HUES64 (cell line): ENCODE measurements around the gene LAS1L. TPM values are rescaled to one million over a fixed set of nuclear protein-coding genes. Genes with fewer than 3 reads are reported as not detected.
"Not testable (repeated sequence)": the region's sequence is repeated elsewhere in the genome, so short reads cannot be mapped to it uniquely, and the experiment has no call there.

Experiments used
- H3K27ac ChIP-seq: 2 replicates; pipeline ENCODE4 v1.7.0; 2013; ENCODE audit warnings: low read depth, low read length, inconsistent platforms
- H3K27me3 ChIP-seq: 2 replicates; pipeline ENCODE4 v1.6.1; 2013; ENCODE audit warnings: mild to moderate bottlenecking, low read length; ENCODE audit not compliant: insufficient read depth
- H3K36me3 ChIP-seq: 2 replicates; pipeline ENCODE4 v1.6.1; 2013; ENCODE audit warnings: mild to moderate bottlenecking, low read length; ENCODE audit not compliant: insufficient read depth
- H3K4me1 ChIP-seq: 2 replicates; pipeline ENCODE4 v1.6.1; 2013; ENCODE audit warnings: mild to moderate bottlenecking, low read length, moderate library complexity; ENCODE audit not compliant: insufficient read depth
- H3K4me3 ChIP-seq: 2 replicates; pipeline ENCODE4 v1.5.1; 2013; ENCODE audit warnings: mild to moderate bottlenecking, low read length, moderate library complexity
- H3K9ac ChIP-seq: 2 replicates; pipeline ENCODE4 v1.6.1; 2013; ENCODE audit warnings: mild to moderate bottlenecking, low read depth, low read length
- H3K9me3 ChIP-seq: 2 replicates; pipeline ENCODE4 v1.6.1; 2013; ENCODE audit warnings: low read depth, low read length; ENCODE audit not compliant: insufficient read depth
- WGBS: fragments of 150-250, 120-280 bp; methylation state at CpG from one replicate; pipeline ENCODE4 v1.1.7; 2013; ENCODE audit warnings: missing lambda C conversion rate; 5-methylcytosine and 5-hydroxymethylcytosine counted together
- polyA plus RNA-seq, 2 experiments: library from polyadenylated mRNA; stranded (reverse); fragments of 50-300 nt; gene quantifications; one replicate each; pipeline ENCODE4 v1.2.3, GENCODE V29; 2013

Gene LAS1L
- polyA plus RNA-seq (2013, experiment 1 of 2) = 40.9 TPM
- polyA plus RNA-seq (2013, experiment 2 of 2) = 41.2 TPM

DNA sequence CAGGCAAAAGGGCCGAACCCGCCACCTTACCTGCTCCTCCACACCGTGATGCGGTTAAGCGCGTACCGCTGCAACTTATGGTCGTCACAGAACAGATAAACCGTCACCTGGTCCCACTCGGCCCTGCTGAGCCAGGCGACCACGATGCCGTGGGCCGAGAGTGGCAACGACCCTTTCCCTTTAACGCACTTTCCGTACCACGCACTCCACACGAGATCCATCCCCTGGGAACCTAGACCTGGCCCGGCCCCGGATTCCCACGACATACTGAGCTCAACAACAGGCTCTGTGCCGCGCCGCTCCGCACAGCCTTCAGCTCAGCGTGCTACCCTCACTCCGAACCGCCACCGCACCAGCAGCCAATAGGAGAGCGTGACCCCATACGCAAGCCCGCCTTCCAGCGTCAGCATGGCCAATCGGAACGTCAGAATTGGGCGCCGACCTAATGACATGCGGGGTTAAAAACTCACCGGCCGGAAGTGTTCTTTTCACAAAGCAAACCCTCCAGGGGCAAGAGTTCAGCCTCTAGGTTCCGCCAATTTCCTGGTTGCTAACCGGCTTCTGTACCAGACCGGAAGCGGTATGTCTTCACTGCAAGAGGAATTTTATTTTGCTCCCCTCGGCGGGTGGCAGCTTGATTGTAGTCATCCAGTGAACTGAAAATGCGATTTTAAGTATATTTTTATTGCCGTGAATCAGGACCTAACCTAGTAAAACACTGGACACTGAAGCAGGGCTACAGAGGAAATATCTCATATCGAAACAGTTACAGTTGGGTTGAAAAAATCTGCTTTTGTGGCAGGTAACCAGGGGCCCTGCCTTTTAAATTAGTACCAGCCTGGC lies at the start of gene LAS1L:
Gene LAS1L, minus strand, starts transcription at position 338 of the 843 bp plus-strand sequence. Its CDS starts 72 bp downstream, at position 266.
- Histone ChIP-seq H3K4me1 (no peaks in the 10 kb centered on the region), H3K36me3 (peaks cover 24% of the 10 kb centered on the region), H3K9ac (peak within 1 kb of the TSS; percentile 87), H3K9me3 (no peaks in the 10 kb centered on the region), H3K27ac (peak within 1 kb of the TSS; percentile 52), H3K27me3 (no peaks in the 10 kb centered on the region), H3K4me3 (peak within 1 kb of the TSS; percentile 96)
- 2% methylated on average over 50 of the region's 50 CpGs for WGBS

DNA sequence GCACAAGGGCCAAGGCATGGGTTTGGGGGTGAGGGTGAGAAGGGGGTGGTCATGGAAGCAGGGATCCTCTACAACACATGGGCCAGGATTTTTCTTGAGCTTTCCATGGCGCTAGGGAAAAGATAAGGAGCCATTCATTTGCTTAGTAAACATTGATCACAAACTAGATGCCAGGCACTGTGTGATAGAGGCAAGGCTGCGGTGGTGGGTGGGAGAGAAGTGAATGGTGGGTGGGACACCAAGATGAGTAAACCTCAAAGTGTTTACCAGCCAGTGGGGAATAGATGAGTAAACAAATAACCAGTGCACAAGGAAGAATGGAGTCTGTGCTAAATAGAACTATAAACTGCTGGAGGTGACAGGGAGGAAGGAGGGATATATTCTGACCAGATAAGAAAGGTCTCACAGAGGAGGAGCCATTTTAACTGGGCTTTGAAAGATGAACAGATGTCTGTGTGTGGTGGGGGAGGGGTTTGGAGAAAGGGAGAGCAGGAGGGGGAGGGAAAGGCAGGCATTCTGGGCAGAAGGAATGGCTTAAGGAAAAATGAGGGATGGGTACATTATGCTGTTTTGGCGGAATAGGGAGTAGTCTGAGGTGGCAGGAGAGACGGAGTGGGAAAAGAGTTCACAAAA lies 48.0 kb upstream of the LAS1L start:
- Histone ChIP-seq H3K9me3 (no peaks in the 10 kb centered on the region), H3K9ac (no peak overlapping the region), H3K4me1 (peaks cover 4% of the 10 kb centered on the region; the same call in 1 of the 2 replicates), H3K27ac (no peak overlapping the region), H3K36me3 (no peaks in the 10 kb centered on the region), H3K27me3 (no peaks in the 10 kb centered on the region), H3K4me3 (no peak overlapping the region)
- whole genome bisulfite sequencing = 75% methylated on average over 4 of the region's 4 CpGs

DNA sequence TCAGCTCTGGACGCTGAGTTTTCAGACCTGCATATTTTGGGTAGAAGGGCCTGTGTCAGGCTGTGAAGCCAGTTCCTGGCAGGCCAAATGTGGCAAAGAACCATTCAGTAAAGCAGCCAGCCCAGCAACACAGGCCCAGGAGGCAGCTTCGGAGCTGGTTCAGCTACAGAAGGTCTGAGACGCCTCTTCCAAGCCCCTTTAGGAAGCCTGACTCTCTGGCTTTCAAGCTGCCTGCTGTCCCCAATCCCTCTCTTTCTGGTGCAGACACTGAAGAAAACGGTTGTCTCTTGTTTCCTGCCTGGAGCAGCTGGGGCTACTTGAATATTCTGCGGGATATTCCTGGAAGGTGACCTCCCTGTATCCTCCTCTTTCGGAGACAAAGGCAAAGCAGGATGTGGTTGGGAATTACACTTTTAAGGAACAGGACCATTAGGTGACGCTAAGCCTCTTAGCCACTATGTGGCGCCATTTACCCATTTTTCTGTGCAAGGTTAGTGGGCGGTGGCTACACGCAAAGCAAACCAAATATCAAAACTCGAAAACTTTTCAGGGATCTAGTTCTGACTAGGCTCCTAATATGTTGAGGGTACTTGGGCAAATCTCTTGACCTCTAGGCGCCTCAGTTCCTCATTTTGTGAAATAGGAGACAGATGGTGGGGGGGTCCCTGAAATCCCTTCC lies 47.2 kb upstream of the LAS1L start:
- peak overlapping the region; percentile 48; the same call in 1 of the 2 replicates for H3K9ac ChIP-seq
- H3K9me3 ChIP-seq = no peaks in the 10 kb centered on the region
- H3K4me1 ChIP-seq = peaks cover 4% of the 10 kb centered on the region; the same call in 1 of the 2 replicates
- no peaks in the 10 kb centered on the region for H3K27me3 ChIP-seq
- H3K27ac ChIP-seq = 0 out of 2 replicates have a peak overlapping the region, but pooled peaks have one; percentile 31
- no peak overlapping the region for H3K4me3 ChIP-seq
- WGBS = 26% methylated on average over 11 of the region's 12 CpGs
- no peaks in the 10 kb centered on the region for H3K36me3 ChIP-seq

DNA sequence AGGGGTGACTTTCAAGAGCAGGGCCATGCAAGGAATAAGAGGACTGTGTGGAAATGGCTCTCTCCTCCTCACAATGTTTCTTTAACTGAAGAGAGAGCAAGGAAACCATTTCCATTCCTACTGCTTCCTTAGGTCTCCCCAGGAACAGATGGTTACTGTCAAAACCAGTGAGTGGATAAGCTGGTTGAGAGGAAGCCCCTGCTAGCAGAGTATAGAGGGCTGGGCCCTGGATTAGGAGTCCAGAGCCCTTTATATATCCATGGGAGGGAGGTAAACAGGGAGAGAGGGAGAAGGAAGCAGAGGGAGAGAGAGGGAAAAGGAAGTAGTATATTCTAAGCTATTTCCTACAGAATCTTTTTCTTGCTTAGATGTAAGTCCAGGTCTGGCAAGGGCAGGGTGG lies 43.8 kb upstream of the LAS1L start:
- Histone ChIP-seq H3K9me3 (no peaks in the 10 kb centered on the region), H3K9ac (no peak overlapping the region), H3K27me3 (no peaks in the 10 kb centered on the region), H3K4me3 (no peak overlapping the region), H3K4me1 (peaks cover 4% of the 10 kb centered on the region; the same call in 1 of the 2 replicates), H3K27ac (no peak overlapping the region), H3K36me3 (no peaks in the 10 kb centered on the region)

DNA sequence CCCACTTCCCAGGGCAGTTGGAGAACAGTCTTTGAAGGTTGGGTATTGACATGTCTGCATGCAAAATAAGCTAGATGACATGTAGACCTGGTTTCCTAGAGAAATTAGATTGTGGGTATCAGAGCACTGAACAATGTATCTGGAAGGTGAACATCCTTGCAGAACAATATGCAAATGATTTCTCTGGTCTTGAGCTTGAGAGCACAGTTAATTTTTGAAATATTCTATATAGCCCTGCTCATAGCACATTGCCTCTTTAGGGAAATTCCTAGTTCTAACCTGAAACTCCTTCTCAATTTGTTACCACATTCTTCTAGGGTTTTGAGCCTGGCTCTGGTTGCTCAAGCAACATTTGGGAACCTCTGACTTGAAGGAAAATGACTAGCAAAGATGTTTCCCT lies 41.6 kb upstream of the LAS1L start:
- no peaks in the 10 kb centered on the region for H3K27me3 ChIP-seq
- no peaks in the 10 kb centered on the region for H3K9me3 ChIP-seq

DNA sequence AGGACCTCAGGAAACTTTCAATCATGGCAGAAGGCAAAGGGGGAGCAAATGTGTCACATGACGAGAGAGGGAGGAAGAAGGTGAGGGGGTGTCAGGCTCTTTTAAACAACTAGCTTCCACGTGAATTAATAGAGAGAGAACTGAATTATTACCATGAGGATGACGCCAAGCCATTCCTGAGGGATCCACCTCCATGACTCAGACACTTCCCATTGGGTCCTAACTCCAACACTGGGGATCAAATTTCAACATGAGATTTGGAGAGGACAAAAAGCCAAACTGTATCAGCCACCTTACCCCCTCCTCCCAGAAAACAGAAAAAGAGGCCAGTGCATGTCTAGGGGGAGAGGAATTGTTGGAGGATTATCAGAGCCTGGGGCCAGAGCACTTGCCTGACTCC lies 40.4 kb upstream of the LAS1L start:
- H3K27ac ChIP-seq = no peak overlapping the region
- no peaks in the 10 kb centered on the region for H3K9me3 ChIP-seq
- H3K9ac ChIP-seq = no peak overlapping the region
- H3K36me3 ChIP-seq = no peaks in the 10 kb centered on the region
- H3K4me1 ChIP-seq = no peaks in the 10 kb centered on the region
- WGBS = 100% methylated on average over 1 of the region's 3 CpGs
- H3K27me3 ChIP-seq = no peaks in the 10 kb centered on the region
- H3K4me3 ChIP-seq = no peak overlapping the region

More for the DNA sequence above, 41.6 kb upstream of the LAS1L start:
- H3K36me3 ChIP-seq = no peaks in the 10 kb centered on the region
- no peak overlapping the region for H3K27ac ChIP-seq
- no peak overlapping the region for H3K9ac ChIP-seq
- H3K4me1 ChIP-seq = no peaks in the 10 kb centered on the region
- no peak overlapping the region for H3K4me3 ChIP-seq

DNA sequence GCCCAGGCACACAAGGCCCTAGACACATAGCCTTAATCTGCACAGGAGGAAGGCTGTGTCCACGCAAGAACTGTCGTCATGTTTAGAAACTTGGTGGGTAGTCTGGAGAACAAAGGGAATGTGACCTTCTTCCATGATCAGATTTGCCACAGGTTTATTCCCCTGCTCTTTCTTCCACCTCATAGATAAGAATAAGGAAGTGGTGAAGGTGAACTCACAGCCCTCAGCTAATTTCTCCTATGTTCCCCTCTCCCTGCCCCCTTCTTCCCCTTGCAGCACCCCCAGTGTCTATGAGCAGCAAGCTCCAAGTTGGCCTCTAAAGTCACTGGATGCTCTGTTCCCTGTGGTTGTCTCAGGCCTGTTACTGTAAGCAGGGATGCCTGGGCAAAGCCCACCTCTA lies 39.8 kb upstream of the LAS1L start:
- Histone ChIP-seq H3K27me3 (no peaks in the 10 kb centered on the region), H3K36me3 (no peaks in the 10 kb centered on the region), H3K4me1 (no peaks in the 10 kb centered on the region), H3K4me3 (no peak overlapping the region), H3K27ac (no peak overlapping the region), H3K9ac (no peak overlapping the region), H3K9me3 (no peaks in the 10 kb centered on the region)
- WGBS = 100% methylated on average over 1 of the region's 2 CpGs

DNA sequence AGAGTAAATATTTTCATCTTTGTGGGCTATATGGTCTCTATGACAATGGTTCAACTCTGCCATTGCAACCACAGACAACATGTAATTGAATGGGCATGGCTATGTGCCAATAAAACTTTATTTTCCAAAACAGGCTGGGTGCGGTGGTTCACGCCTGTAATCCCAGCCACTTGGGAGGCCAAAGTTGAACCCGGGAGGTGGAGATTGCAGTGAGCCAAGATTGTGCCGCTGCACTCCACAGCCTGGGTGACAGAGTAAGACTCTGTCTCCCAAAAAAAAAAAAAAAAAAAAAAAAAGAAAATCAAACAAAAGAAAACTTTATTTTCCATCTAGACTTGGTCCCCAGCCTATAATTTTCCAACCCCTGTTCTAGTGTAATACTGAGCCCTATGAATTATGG lies 38.4 kb upstream of the LAS1L start:
- H3K36me3 ChIP-seq = no peaks in the 10 kb centered on the region
- H3K4me3 ChIP-seq = no peak overlapping the region
- no peaks in the 10 kb centered on the region for H3K9me3 ChIP-seq
- H3K27ac ChIP-seq = no peak overlapping the region
- no peak overlapping the region for H3K9ac ChIP-seq
- no peaks in the 10 kb centered on the region for H3K27me3 ChIP-seq
- WGBS = 93% methylated on average over 4 of the region's 4 CpGs
- no peaks in the 10 kb centered on the region for H3K4me1 ChIP-seq

DNA sequence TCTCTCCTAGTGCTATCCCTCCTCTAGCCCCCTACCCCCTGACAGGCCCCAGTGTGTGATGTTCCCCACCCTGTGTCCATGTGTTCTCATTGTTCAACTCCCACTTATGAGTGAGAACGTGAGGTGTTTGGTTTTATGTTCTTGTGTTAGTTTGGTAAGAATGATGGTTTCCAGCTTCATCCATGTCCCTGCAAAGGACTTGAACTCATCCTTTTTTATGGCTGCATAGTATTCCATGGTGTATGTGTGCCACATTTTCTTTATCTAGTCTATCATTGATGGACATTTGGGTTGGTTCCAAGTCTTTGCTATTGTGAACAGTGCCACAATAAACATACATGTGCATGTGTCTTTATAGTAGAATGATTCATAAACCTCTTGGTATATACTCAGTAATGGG lies 28.3 kb upstream of the LAS1L start:
- not testable (repeated sequence) for H3K36me3 ChIP-seq, H3K27ac ChIP-seq, H3K9me3 ChIP-seq, H3K4me3 ChIP-seq, H3K4me1 ChIP-seq, H3K27me3 ChIP-seq, H3K9ac ChIP-seq
- WGBS = 71% methylated on average over 1 of the region's 1 CpG

DNA sequence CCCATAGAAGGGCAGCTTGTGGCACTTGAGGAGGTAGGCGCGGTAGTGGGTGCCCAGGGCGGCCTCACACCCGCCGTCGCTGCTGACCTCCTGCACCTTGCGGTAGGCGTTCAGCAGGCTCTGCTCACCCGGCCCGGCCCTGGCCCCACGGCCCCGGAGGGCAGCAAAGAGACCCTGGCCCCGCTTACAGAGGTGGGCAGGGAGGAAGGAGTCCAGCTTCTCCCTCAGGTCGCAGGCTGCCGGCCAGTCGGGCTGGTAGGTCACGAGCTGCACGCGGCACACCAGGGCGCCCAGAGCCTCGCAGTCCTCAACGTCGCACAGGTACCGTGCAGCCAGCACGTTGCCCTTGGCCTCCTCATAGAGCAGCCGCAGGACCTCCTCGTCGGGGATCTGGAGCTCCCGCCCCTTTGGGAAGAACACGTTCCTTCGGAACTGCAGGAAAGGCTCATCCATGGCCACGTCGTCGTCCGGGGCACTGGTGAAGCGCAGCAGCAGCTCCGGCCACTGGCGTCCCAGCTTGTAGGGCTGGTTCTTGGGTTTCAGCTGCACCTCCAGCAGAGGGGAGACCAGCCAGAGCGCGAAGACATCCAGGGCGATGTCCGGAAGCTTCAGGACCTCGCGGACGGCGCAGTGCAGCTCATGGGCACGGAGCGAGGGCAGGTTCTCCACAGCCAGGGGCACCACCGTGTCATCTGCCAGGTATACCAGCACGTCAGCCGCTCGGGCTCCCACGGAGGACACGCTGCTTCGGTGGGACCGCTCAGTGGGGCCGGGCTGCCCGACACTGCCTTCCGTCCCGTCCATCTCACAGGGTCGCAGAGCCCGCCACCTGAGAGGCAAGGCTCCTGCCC lies 17.1 kb upstream of the LAS1L start:
- 96% methylated on average over 62 of the region's 62 CpGs for WGBS

More for the DNA sequence above, 17.1 kb upstream of the LAS1L start:
- Histone ChIP-seq H3K9ac (no peak overlapping the region), H3K4me1 (no peaks in the 10 kb centered on the region), H3K27ac (no peak overlapping the region), H3K9me3 (no peaks in the 10 kb centered on the region), H3K36me3 (no peaks in the 10 kb centered on the region), H3K4me3 (no peak overlapping the region), H3K27me3 (no peaks in the 10 kb centered on the region)
